ENCODE measurements around the gene NRG3.

The NRG3 gene

DNA sequence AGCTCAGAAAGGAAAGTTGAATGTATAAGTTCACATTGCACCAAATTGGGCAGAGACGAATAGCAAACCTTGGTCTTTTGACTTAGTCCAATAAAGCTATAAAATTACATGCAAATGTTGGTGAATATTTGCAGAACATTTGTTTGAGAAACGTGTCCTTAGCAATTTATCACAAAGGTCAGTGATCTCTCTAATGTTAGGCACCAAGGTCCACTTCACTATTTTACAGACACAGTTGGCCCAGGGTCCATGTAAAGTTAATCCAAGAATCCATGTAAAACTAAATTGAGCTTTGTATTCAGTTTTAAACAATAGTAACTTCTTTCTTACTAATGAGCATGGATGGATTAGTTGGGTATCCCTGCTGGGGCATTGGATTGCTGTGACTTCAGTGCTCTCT lies 617.7 kb downstream of the NRG3 start:
- DNase-seq (ENCODE audit: low read depth, low spot score): no peak
- no peak overlapping the region for H3K4me3 ChIP-seq (ENCODE audit: low read length)

DNA sequence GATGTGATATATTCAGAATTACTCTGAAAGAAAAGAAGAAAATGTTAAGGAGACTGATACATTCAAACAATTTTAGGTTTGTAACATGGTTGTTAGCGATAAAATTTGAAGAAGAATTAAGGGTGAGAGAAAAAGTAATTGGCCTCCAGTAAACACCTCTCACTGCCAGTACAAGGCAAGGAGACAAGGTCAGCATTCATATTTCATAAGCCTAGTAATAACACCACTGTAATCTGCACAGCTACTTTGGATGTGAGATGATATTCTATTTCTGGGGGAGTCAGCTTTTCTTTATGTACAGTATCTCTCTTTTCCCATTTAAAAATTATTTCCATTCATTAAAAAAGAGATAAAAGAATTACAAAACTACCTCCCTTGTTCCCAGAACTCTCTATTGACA lies 621.1 kb downstream of the NRG3 start:
- H3K4me3 ChIP-seq (ENCODE audit: low read length): no peak overlapping the region
- DNase-seq (ENCODE audit: low read depth, low spot score): no peak

DNA sequence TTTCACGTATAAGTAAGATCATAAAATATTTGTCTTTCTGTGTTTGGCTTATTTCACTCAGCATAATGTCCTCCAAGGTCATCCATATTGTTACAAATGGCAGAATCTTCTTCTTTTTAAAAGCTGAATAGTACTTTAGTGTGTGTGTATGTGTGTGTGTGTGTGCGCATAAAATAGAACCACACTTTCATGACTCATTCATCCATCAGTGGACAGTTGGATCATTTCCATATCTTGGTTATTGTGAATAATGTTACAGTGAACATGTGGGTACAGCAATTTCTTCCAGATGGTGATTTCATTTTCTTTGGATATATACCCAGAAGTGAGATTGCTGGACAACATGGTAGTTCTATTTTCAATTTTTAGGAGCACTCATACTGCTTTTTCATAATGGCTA lies 622.4 kb downstream of the NRG3 start:
- no peak overlapping the region for H3K4me3 ChIP-seq (ENCODE audit: low read length)
- DNase-seq (ENCODE audit: low read depth, low spot score): no peak

DNA sequence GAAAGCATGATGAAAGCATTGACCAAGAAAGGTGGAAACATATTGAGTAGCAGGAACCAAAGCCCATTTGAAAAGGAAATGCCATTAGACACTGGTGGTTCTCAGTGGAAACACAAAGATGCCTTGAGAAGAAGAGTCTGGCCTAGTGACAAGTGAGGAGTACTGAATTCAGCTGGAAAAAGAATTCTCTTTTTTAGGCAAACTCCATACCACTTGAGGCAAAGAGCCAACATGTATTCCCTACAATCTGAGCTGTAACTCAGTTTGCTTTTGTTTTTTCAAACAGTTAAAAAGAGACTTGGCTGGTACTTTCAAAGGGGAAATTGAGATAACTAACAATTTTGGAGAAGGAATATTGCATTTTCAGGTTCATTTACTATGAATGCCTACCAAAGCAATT lies 624.0 kb downstream of the NRG3 start:
- DNase-seq (ENCODE audit: low read depth, low spot score): no peak
- H3K4me3 ChIP-seq (ENCODE audit: low read length): no peak overlapping the region

DNA sequence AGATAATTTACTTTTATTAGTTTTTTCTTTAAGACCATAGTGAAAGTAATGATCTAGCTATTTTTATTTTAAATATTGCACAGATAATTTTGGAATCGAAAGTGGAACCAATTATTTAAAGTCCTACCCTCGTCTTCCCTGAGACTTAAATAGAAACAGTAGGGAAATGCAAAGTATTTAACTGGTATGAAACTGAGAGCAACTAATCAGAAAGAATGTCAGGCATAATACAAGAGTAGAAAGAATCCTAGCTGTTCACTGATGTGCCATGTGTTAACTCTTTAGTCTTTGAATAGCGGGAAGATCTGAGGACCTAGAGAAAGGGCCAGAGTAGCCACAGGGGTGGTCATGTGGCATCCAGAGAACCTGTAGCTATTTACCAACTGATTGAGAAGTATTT lies 630.0 kb downstream of the NRG3 start:
- H3K4me3 ChIP-seq (ENCODE audit: low read length): no peak overlapping the region
- no peak for DNase-seq (ENCODE audit: low read depth, low spot score)

DNA sequence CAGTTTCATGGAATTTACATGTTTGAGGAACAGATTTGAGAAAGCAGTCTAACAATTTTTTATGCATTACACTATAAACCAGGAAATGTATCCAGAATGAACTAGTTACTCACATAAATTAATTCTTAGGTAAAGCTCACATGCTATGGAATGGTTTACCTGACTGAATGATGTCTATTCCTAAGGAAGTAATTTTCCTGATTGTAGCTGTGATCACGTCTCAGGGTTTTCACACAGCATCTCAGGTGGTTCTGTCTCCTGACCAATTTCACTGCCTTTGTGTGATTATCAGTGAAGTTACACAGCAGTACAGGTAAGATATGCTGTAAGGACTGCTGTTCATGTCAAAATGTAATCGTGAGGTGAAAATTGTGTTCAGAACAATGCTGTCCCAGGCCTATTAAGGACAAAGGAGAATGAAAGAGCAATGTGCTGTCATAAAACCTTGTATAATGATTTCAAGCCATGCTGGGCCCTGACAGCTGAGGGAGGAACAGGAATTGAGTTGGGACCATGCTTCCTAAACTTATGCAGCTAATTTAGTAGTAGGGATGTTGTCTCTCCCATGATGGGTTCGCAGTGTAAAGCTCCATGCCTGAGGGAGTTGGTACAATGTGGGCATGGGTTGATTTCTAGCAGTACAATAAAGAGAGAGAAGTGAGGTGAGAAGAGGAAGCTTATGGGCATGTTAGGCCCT lies 631.8 kb downstream of the NRG3 start:
- no peak overlapping the region for H3K4me3 ChIP-seq (ENCODE audit: low read length)
- no peak for DNase-seq (ENCODE audit: low read depth, low spot score)

DNA sequence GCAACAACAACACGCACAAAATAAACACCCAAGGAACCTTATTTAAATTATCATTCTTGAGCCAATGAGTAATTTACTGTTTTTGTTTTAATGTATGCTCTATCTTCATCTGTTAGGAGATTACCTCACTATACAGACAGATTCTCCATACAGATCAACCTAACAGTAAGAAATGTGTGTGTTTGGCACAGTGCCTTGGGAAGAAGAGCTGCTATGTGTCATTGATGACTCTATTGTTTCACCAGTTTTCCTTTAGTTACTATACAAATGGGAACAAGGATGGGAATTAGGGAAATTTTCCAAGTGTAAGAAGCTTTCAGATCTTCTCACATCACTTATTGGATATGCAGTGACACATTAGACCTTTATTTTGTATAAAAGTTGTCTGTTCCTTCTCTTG lies 640.3 kb downstream of the NRG3 start:
- no peak overlapping the region for H3K4me3 ChIP-seq (ENCODE audit: low read length)
- no peak for DNase-seq (ENCODE audit: low read depth, low spot score)

DNA sequence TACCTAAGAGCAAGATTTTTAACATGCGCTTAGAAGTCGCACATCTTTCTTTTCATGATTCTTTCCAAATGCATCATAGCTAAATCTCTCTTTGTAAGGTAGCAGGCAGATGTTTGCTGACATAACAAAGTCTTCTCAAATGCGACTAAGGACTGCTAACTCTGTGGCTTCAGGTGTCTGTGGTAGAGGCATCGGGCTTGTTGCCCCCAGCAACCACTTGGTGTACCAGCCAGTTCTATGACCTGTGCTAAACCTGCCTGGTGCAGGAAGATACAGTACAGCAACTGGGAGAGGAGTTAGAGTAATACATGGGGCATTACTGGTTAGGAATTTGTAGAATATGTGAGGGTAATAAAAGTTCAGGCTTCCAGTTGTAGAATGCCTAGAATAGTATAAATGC lies 654.1 kb downstream of the NRG3 start:
- H3K4me3 ChIP-seq (ENCODE audit: low read length): no peak overlapping the region
- no peak for DNase-seq (ENCODE audit: low read depth, low spot score)

DNA sequence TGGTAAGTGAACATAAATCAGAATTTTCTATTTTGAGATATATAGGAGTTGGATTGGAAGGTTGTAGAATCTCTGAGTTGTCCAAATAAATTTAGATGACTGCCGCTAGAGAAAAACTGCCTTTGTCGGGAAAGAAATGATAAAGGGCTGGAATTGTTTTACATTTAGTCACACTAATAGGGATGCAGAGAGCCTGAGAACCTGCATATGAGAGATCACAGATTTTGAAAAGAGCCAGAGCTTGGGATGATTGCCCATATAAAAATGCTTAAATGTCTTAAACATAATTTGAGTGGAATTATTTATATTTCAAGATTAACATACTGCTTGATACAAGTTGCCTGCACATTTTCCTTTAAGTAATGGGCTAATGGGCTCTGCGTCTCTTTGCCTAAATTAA lies 660.5 kb downstream of the NRG3 start:
- no peak overlapping the region for H3K4me3 ChIP-seq (ENCODE audit: low read length)
- DNase-seq (ENCODE audit: low read depth, low spot score): no peak

DNA sequence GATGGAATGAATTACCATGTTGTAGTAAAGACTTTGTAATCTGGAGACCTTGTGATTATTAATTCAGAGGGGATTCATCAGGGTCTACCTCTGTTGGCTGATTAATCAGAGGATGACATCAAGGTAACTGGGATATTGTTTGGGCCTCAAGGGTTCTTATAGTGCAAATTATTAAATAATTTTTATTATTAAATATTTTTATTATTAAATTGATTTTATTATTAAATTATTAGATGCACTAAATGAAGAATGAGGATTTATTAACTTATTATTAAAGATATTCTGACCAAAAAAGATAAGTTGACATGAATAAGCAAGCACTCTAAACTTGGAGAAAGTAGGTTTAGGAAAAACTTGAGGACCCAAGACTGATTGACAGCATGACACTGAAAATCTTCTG lies 661.7 kb downstream of the NRG3 start:
- no peak for DNase-seq (ENCODE audit: low read depth, low spot score)
- no peak overlapping the region for H3K4me3 ChIP-seq (ENCODE audit: low read length)

DNA sequence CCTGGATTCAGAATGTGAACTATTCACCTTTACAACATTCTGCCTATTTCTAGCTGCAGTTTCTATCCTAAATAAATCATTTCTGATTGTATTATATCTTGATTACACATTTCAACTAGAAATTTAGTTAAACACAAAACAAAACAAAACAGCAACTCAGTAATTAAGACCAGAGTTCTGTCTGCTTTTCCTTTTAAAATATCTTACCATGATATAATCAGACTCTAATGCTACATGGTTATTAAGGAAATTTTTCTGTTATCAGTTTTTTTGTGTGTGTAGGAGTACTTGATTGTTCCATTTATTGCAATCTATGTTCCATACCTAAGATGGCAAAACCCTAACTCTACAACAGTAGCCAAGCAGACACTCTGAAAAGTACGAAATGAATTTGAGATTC lies 663.3 kb downstream of the NRG3 start:
- DNase-seq (ENCODE audit: low read depth, low spot score): no peak
- no peak overlapping the region for H3K4me3 ChIP-seq (ENCODE audit: low read length)

DNA sequence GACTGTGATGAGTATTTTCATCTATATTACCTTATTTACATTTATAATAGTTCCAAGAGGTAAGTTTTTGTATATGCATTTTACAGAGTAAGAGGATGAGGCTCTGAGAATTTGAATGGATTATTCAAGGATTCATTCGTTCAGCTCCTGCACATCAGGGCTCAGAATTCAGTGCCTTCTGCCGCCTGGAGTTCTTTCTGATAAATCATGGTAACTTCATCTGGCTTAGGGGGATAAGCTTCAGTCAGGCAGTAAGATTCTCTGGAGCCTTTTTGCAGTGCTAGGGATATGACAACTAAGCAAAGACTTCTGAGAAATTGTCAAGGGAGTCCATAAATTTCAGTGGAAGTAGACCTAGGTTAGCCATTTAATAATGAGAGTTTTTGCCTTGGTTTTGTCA lies 668.6 kb downstream of the NRG3 start:
- no peak overlapping the region for H3K4me3 ChIP-seq (ENCODE audit: low read length)
- DNase-seq (ENCODE audit: low read depth, low spot score): no peak

DNA sequence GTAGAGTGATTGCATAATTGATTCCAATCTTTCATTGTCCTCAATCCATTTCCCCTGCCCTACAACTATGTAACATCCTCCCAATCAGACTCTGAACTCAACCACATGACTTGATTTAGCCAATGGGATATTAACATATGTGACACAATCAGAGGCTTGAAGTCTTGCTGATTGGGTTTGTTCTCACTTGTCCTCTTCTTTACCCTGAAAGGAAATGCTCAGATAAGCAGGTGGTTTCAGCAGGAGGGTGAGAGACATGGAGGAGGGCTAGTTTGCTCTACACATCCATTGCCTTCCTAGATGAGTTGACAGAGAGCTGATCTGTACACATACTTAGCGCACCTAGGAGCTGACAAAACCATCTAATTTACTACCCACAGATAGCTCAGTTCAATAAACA lies 669.4 kb downstream of the NRG3 start:
- no peak for DNase-seq (ENCODE audit: low read depth, low spot score)
- H3K4me3 ChIP-seq (ENCODE audit: low read length): no peak overlapping the region

DNA sequence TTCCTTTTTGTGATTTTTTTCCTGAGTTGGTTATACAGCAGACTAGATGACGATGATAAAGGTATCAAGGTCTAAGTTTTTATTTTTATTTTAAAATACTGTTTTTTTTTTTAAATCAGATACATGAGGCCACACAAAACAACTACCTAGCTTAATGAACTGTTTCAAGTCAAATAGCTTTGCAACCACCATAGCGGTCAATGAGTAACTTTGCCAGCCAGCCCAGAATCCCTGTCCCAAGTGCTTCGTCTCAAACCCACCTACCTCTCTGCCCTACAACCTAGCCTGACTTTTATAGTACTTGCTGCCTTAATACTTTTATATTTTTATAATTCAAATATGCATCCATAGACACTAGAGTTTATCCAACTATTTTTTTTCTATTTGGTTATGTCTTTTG lies 676.5 kb downstream of the NRG3 start:
- no peak overlapping the region for H3K4me3 ChIP-seq (ENCODE audit: low read length)
- no peak for DNase-seq (ENCODE audit: low read depth, low spot score)

DNA sequence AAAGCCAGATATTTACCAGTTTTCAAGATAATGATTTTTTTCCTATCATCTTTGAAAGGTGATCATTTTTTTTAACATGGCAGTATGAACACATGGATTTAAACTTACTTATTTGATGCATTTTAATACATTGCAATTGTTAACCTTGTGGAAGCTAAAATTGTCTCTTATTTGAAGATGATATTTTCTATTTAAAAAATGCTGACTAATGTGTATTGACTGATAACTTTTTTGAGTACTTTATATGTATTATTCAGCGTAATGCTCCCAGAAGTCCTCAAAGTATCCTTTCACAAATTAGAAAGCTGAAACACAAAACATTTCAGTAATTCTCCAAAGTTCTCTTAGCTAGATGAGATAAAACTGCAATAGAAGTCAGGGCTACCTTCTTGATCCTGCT lies 677.3 kb downstream of the NRG3 start:
- no peak overlapping the region for H3K4me3 ChIP-seq (ENCODE audit: low read length)
- no peak for DNase-seq (ENCODE audit: low read depth, low spot score)

DNA sequence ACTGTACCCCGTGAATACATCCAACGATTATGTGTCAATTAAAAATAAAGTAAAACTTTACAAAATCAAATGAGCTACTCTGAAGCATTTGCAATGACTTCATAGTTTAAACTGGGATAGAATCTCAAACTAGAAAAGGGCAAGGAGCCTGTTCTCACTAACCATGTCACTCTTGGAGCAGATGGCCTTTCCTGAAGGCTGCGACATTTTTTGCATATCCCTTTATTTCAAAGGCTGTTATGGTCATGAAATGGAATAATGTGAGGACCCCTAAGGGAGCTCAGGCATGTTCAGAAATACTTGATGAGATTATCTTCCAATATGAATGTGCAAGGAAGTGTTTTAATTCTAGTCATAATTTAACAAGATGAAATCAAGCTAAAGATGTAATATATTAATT lies 679.4 kb downstream of the NRG3 start:
- no peak overlapping the region for H3K4me3 ChIP-seq (ENCODE audit: low read length)
- DNase-seq (ENCODE audit: low read depth, low spot score): no peak

DNA sequence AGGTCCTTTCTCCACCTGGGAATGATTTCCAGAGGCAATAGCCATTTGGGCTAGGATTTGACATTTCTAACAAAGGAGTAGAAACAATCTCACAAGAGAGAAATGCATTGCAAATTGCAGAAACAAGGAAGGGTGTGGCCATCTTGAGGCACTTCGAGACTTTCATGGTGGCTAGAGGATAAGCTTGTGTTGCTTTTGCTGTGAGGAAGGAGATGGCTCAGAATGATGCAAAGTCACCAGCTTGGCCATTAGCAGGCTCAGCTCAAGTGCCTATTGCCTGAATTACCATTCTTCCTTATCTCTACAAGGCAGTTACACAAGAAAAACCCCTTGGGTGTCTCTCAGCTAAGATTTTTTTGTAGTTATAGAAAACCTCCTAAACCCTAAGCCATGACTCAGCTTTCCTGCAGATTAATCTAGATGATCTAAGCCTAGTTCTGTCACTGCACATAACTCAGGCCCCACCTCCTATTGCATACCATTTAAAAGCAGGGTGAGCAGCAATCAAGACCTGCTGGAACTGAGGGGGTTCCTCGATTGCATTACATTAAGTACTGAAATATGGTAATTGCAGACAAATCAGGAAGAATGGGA lies 683.1 kb downstream of the NRG3 start:
- DNase-seq (ENCODE audit: low read depth, low spot score): no peak
- H3K4me3 ChIP-seq (ENCODE audit: low read length): no peak overlapping the region

DNA sequence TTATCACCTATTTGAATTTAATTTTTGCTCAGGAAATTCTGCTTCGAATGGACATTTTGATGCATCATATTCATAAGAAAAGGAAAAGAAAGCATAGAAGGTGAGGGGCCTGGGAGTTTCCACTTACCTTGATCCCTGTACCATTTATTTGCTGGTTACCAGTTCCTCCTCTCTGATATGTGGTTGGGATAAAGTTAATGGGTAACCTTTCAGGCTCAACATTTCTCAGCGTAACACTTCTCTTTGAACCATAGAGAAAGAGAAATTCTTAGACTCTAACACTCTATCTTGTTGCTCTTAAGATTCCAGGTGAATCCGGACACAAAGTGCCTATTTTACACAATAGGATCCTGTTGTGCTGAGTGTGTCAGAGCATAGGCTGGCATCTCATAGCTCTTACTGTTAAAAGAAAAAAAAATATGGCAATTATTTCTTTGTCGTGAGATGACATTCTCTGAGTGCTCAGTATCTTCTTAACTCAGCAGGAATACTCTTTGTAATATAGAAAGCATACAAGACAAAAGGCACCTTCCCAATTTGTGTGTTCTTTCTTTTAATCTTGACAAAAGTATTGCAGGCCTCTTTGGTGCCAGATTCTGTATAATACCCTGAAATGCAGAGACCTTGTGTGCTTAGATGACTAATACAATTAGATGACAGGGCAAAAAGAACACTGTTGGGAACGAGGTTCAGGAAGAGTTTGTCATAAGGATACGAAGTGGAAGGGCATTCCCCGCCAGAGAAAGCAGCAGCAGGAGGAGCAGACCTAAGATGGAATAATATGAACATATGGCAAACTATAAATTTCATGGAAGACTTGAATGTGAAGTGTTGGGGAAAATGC lies 689.6 kb downstream of the NRG3 start:
- no peak overlapping the region for H3K4me3 ChIP-seq (ENCODE audit: low read length)
- no peak for DNase-seq (ENCODE audit: low read depth, low spot score)

DNA sequence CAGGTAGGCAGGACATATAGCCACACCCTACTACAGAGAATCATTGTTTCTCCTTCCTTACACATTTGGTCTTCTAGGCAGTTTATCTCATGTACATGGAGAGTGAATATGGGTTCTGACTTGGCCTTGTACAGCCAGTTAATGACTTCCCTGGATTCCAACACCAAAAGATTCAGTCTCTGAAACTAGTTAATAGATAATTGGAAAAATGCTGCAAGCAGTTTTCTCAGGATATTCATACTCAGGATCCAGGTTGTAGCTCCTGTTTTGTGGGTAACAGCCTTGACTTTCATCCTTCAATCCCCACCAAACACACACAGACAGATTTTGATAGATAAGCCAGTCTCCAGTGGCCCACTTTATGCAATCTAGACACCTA lies 690.2 kb downstream of the NRG3 start:
- DNase-seq (ENCODE audit: low read depth, low spot score): no peak
- H3K4me3 ChIP-seq (ENCODE audit: low read length): no peak overlapping the region

DNA sequence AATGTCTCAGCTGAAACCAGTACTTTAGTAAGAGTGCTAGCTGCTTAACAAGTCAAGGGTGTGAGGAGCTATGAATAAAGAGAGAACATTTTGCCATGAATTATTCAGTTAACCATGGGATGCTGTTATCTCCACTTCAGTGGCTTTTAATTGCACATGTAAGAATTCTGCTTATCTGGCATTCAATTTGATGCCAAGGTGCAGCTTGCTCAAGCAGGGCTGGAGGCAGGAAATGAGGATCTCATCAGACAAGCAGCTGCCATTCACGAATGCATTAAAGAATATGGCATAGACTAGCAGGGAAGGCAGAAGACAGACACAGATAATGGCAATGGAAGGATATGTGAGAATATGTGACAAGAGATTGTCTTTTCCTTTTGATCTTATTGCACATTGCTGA lies 697.8 kb downstream of the NRG3 start:
- DNase-seq (ENCODE audit: low read depth, low spot score): no peak
- no peak overlapping the region for H3K4me3 ChIP-seq (ENCODE audit: low read length)

DNA sequence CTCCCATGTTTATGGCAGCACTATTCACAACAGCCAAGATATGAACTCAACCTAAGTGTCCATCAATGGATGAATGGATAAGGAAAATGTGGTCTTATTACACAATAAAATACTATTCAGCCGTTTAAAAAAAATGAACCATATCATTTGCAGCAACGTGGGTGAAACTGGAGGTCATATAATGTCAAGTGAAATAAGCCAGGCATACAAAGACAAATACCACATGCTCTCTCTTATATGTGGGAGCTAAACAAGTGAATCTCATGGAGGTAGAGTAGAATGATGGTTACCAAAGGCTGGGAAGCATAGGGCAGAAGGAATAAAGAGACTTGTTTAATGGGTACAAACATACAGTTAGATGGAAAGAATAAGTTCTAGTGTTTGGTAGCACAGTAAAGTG lies 699.1 kb downstream of the NRG3 start:
- DNase-seq (ENCODE audit: low read depth, low spot score): no peak
- no peak overlapping the region for H3K4me3 ChIP-seq (ENCODE audit: low read length)
